Thyroid gland (tissue), 4 donors: ENCODE data around the gene MMD.

Source experiments
- CTCF ChIP-seq, 6 experiments: fragments of 200-600 bp in 3 of 6; fragments of 450-650 bp in 3 of 6; sonication (generic) in 3 of 6; IDR thresholded peaks; one replicate each; pipeline ENCODE4 v1.5.1; 2016 to 2019; ENCODE audit warnings: antibody characterized with exemption in 6 of 6, mild to moderate bottlenecking in 2 of 6, inconsistent platforms in 1 of 6, moderate library complexity in 1 of 6
- POLR2A ChIP-seq, 2 donors: fragments of 450-650 bp; IDR thresholded peaks; one replicate each; pipeline ENCODE4 v1.6.1; 2017; ENCODE audit warnings: antibody characterized with exemption in 2 of 2, mild to moderate bottlenecking in 2 of 2, moderate library complexity in 1 of 2

GRCh38 chr17:55458978-55459377, 37.3 kb upstream of the MMD start:
- TF ChIP-seq CTCF (IDR thresholded peaks at IDR 0.05) = no peak
- no peak for TF ChIP-seq POLR2A (IDR thresholded peaks at IDR 0.05)
